HG03060 (cell line): ENCODE measurements around the gene MED13L.

Source experiments
- ATAC-seq: cut with Tn5 transposase; IDR thresholded peaks from one replicate; pipeline ENCODE4 v1.9.1; 2021; ENCODE audit warnings: low read depth, moderate number of reproducible peaks; ENCODE audit not compliant: unreplicated experiment

Gene MED13L

DNA sequence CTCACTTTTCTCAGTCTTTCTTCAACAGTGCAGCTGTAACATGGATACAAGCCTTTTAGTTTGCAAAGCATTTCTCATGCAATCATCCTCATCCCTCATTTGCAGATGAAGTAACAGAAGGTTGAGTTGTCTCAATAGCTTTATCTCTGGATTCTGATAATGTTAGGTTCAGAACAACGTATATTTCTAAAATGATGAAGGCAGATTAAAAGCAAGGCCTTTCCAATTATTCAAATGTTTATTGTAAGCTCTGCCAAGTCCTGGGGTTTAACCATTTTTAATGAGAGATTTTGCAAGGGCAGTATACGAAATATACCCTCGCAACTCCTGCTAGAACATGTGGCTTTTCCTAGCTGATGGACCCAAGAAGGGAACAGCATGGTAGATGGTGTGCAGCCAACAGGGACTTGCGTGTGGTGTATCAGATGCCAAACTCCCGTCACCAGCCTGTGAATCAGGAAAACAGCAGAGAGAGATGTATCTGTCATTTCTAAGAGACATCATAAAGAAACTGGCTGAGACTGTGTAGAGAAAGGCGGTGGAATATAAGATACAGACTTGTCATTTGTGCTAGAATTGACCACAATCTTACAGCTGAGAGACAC, 319.7 kb downstream of the MED13L start:
- ATAC-seq = no peak

DNA sequence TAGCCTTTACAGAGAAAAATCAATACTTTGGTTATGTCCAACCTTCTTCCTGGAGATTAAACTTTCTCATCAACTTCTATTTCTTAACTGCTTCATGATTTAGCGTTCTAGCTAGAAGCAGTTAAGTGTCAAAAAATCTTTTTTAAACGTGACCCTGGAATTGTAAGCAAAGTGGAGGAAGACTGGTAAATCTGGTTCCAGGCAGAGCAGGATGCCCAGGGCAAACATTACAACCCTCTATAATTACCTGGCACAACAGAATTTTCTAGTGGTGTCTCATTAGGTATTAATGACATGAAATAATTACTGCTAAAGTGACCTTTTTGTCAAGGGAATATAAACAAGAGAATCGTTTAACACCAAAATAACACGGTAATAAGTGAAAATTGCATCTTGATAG, 320.8 kb downstream of the MED13L start:
- no peak for ATAC-seq

DNA sequence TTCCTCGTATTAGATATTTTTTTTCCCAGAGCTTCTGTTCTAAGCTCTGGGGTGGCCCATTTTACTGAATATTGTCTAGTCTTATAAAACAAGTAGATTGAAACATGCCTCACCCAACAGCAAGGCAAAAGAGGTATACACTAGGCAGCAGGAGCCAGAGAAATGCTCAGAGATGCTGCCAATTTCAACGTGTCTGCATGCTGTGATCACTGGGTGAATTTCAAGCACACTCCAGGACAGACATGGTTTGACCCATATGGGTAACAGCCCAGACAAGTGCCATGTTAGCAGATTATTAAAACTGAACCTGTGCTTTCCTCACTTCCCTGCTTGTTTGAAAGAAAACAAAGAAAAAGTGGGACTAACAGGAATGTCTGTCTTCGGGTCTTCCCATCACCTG, 321.3 kb downstream of the MED13L start:
- ATAC-seq = no peak

DNA sequence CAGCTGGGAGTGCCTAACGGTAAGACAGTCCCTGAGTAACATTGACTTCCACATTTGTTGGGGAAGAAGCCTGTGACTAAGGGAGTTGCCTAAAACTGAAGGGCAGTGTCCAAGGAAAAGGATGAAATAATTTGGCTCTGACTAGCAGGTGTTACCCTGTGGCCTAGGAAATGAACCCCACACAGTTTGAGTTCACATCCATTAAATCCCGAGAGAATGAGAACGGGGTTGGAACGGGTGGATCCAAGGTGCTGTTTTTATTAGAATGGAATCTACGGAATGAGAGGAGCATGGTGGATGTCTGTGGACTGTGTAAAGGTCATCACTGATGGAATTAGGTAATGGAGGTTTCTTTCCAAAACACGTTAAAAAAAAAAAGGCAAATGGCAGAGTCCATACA, 324.0 kb downstream of the MED13L start:
- no peak for ATAC-seq

DNA sequence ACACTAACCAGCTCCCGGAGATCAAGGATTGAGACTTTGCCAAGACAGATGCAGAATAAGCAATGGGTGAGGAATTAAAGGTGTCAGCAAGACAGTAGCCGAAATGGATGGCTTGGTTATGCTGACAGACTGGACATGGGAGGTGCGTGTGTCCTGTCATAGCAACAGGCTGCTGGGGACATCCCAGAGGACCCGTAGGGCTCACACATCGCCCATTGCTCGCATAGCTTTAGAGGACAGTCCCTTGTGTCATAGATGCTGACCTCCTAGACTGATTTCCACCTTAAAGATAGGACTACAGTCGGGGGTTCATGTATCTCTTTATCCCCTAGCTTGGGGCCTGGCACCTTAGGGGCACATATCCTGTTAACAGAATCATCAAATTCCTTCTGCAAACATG, 324.5 kb downstream of the MED13L start:
- no peak for ATAC-seq

DNA sequence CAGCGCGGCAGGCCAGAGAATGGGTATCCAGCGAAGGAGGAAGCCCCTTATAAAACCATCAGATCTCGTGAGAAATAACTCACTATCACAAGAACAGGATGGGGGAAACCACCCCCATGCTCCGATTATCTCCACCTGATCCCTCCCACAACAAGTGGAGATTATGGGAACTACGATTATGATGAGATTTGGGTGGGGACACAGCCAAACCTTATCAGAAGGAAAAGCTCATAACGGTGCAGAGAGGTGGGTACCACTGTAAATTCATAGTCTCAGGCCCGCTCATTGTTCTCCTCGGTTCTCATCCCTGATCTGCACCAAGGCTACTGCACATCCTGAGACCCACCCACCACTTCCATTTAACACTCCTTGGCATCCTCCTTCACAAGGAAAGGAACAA, 326.5 kb downstream of the MED13L start:
- ATAC-seq = no peak

DNA sequence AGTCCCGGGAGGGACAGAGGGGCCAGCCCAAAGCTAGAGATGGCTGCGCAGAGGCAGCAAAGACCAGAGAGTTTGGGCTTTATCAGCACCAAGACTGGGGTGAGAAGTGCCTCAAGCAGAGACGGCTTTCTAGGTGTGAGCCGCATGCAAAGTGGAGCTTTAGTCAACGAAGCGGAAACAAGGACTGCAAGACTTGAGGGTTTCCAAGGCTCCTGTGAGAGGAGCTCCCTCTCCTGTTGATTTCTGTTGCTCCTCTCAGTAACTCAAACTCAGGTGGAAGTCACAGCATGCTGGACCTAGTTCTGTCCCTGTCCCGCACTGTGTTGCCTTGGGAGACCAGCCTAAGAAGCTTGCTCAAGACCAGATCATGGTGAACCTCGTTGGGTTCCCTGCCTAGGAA, 327.8 kb downstream of the MED13L start:
- no peak for ATAC-seq

DNA sequence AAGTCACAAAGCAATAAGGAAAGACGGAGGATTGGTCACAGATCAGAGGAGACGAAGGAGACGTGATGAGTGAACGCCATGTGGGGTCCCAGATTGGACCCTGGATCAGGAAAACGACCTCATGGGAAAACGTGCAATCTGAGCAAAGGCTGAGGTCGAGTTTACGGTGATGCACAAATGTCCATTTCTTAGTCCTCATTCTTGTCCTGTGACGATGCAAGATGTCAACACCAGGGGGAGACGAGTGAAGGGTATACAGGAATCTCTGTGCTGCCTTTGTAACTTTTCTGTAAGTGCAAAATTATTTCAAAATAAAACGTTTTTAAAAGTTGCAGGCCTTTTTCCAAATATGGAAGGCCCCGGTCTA, 329.8 kb downstream of the MED13L start:
- no peak for ATAC-seq

DNA sequence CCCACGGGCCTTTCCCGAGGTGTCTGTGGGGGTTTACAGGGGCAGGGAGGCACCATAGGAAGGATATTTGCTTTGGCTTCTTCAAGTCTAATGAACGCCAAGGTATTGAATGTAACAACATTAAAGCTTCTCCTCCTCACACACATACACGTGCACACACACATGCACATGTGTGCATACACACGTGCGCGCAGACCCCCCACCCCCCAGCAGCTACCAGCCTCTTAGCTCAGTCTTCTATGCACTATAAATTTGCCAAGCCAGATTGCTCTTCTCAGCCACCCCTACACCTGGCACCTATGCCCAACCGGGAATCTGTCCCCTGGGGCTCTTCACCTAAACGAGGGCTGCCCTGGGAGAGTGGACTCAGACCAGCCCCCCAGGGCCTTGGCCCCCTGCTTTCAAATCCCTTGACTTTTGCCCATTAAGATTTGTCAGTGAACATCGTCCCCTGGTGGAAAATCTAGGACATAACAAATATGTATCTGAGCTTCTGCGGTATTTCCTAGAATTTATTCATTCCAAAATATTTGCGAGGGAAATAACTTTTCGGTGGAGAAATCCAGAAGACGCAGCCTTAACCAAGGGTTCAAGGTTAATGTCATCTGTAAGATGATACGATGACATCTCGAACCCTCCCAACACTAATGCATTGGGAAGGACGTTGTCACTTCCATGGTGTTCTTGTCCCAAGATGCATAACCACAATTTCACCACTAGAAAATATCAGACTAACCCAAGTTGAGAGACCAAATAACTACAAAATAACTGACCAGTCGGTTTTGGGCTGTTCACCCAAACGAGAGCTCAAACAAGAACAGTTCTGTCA, 330.4 kb downstream of the MED13L start:
- ATAC-seq = no peak

DNA sequence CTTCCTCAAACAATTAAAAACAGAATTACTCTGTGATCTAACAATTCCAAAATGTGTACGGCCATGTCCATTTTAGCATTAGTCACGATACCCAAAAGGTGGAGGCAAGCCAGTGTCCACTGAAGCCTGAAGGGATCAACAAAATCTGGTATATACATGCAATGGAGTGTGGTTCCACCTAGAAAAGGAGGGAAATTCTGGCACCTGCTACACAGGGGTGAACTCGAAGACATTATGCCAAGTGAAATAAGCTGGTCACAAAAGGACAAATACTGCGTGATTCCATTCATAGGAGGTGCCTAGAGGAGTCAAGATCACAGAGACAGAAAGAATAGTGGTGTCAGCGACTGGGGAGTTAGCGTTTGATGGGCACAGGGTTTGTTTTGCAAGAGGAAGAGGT, 331.4 kb downstream of the MED13L start:
- no peak for ATAC-seq

DNA sequence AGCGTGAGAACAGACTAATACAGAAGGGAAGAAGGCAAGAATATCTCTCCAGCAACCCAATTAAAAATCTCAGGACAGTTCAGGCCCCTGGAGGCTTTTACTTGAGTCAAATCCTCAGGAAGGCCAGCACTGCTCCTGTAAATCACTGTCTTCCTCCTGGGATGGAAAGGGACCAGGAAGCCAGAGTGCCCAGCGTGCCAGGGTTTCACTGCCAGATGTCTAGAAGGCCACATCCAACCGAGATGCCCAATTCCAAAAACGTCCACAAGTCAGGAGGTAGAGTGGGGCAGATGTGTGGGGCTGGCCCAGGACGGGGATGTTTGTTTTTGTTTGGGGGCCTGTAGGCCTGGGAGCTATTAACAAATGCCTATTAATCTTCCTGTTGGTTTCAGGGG, 332.0 kb downstream of the MED13L start:
- no peak for ATAC-seq

DNA sequence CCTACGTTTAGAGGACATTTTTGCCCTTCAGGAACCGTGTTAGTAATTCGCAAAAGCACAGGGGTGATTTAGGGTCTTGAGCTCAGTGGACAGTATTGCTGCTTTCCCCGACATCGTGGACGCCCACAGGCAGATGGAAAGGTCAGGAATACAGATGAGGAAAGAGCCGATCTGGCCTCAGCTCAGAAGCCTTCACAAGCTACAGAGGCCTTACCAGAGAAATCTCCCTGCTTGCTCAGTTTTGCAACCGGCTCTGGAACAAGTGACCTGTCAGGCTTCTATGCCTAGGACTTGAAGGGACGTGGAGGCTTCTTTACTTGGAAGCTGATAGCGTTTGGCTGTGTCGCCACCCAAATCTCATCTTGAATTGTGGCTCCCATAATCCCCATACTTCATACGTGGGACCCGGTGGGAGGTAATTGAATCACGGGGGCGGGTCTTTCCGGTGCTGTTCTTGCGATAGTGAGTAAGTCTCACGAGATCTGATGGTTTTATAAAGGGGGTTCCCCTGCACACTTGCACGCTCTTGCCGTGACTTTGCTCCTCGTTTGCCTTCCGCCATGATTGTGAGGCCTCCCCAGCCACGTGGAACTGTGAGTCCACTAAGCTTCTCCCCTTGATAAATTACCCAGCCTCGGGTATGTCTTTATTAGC, 332.5 kb downstream of the MED13L start:
- ATAC-seq = no peak

DNA sequence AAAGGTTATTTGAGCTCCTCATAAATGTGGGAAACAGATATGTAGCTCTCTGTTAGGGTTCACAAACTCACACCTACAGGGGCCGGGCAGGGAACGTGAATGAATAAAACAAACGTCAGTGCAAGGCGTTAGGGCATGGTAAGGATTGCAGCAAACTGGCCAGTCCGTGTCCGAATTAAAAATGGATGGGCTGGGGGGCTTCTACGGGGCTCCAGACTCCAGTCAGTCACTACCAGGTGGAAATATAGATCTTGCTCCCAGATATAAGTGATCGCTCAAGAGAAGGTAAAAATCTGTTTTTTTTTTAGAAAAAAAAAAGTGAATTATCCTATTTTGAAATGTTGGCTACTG, 333.1 kb downstream of the MED13L start:
- no peak for ATAC-seq

DNA sequence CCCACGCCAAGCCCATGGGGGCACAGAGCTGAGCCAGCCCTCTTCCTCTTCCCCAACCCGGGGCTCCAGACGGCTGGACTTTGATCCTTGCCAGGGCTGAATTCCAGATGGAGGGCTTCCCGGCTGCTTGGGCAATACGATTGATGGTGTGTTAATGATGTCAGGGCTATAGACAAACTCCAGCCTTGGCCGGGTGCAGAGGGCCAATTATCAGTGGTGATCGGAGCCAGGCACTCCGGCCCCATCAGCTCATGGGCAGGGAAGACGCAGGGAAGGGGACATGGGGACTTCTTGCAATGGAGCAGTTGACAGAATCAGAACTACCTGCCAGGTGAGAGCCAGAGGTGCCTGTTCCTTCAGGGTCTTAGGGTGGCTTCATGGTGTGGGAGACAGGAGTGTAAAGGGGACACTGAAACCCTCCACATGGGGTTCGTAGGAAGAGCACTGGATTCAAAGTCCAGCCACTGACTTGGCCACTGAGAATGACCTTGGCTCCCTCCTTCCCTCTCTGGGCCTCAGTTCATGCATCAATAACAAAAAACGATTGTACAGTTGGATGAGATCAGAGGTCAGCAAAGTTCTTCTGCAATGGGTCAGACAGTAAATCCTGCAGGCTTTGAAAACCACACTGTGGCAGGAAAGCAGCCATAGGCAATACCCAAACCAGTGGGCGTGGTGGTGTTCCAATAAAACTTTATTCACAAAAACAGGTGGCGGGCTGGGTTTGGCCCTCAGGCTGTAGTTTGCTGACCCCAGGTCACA, 333.7 kb downstream of the MED13L start:
- no peak for ATAC-seq

DNA sequence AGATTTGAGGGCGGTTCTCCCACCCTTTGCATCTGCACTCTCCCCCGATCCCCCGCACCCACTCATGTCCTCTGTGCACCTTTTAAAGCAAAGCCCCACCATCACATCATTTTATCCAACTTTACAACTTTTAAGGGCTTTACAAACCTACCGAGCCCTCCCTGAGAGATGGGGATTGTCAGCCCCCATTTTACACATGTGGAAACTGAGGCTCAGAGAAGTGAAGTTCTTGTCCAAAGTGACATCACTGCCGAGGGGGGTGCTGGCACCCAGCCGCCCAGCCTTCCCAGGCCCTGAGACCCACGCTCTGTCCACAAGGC, 334.2 kb downstream of the MED13L start:
- no peak for ATAC-seq

DNA sequence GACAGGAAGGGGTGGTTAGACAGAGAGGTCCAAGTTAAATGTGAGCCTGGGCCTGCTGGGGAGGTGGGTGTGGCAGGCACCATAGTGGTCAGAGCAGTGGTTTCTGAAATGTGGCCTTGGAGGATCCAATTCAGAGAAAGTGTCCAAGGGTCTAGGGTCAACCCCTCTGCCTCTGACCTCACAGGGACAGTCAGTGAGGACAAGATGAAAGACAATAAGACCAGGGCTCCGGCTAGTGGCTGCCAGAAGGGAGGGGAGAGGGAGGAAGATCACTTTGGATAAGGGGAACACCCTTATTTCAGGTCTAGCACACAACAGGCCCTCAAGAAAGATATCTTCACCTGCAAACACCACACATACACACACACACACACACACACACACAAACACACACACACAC, 335.1 kb downstream of the MED13L start:
- no peak for ATAC-seq

DNA sequence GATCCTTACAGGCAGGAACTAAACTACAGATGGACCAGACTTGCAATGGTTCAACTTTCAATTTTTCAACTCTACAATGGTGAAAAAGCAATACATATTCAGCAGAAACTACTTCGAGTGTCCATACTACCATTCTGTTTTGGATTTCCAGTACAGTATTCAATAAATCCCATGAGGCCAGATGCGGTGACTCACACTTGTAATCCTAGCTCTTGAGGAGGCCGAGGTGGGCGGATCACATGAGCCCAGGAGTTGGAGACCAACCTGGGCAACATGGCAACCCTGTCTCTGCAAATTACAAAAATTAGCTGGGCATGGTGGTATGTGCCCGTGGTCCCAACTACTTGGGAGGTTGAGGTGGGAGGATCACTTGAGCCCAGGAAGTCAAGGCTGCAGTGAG, 336.1 kb downstream of the MED13L start:
- ATAC-seq = no peak

DNA sequence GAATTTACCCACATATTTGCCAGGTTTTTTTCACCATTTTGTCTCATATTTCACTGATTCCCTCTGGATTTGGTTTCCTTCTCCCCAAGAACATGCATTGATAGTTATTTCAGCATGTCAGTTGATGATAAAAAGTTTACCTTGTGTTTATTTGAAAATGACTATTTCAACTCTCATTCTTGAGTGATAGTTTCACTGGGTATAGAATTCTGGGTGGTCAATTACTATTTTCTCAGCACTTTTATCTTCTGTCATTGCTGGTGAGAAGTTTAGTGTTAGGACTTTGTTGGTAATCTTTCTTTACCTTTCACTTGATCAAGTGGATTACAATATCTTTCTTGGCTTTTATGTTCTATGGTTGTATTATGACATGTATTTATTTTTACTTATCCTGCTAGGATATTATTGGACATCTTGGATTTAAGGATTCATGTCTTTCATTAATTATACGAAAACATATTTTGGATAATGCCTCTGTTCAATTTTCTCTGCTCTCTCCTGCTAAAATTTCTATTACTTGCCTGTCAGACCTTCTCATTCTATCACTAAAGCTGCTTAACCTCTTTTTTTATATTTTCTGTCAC, 338.6 kb downstream of the MED13L start:
- no peak for ATAC-seq

DNA sequence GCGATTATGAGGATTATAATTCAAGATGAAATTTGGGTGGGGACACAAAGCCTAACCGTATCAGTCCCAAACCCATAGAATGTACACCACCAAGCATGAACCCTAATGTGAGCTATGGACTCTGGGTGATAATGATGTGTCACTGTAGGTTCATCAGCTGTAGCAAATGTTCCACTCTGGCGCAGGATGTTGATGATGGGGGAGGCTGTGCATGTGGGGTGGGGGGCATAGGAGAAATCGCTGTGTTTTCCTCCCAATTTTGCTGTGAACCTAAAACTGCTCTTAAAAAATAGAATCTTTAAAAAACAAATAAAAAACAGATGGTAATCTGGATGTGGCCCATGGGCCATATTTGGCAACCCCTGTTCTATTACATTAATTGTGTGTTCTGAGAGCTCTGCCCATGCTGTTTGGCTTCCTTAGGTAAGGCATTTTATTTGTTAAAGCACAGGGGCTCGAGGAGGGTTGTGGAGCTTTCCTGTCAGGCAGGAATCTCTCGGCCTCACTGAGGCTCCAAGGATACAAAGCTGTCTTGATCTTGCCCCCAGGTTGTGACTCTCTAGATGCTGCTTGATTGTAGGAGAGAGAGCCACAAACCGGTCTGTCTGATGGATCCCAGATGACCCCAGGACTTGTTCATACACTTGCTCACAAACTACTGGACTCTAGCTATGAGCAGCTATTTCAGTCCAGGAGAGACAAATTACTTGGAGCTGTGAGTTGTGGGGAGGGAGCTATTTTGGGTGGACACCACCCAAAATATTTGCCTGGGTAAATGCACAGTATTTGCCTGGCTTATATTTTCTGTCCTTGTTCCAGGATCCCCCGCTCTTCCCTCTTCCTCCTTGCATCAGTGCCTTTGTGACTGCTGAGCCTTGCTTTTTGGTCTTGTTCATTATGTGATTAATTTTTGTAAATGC, 340.2 kb downstream of the MED13L start:
- no peak for ATAC-seq

DNA sequence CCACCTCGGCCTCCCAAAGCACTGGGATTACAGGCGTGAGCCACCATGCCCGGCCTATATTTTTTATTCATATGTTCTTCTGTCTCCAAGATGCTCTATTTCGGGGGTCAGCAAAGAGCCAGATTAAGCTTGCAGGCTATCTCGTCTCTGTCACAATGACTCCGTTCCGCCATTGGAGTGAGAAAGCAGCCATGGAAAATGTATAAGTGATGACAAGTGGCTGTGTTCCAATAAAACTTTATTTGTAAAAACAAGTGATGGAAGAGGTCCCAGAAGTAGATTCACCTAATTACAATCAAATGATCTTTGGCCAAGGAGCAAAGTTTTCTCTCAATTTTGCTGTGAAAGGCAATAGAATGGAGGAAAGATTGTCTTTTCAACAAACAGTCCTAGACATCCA, 342.6 kb downstream of the MED13L start:
- no peak for ATAC-seq
